Measurements from ENCODE around the gene SYT9.

SYT9 gene

DNA sequence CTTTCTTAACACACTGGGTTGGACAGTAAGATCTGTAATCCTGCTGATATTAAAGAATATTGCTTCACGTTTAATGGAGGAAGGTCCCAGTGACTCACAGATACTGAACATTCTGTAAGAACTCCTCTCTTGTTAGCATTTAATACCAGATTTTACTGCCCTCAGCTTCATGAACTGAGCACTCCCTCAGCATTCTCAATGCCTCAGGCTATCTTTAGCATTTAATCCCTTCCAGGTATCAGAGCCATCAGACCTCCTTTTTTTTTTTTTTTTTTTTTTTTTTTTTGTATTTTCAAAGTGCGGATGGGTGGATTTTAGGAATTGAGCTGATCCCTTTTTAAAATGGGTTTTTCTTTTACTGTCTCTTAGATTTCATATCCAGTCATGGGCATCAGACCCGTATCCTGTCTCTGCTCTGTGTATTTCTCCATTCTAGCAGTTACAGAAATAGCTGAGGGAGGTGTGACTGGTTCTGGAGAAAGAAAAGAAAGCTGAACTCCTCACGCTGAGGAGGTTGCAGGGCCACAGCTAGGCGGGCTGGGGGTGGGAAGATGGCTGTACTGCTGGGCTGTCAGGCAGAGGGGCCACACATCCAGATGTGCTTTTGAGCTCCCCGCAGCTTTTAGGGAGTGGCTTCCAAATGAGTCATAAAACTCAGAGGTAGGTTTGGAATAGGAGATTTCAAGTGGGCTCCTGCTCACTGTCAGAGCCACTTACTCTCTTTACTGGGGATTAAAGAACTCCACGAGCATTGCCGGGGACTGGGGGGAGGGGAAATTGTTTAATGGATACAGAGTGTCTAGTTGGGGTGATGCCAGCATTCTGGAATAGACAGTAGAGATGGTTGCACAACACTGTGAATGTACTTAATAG is 97.0 kb downstream of the SYT9 start:
- DNase-seq, result peak; percentile 53

DNA sequence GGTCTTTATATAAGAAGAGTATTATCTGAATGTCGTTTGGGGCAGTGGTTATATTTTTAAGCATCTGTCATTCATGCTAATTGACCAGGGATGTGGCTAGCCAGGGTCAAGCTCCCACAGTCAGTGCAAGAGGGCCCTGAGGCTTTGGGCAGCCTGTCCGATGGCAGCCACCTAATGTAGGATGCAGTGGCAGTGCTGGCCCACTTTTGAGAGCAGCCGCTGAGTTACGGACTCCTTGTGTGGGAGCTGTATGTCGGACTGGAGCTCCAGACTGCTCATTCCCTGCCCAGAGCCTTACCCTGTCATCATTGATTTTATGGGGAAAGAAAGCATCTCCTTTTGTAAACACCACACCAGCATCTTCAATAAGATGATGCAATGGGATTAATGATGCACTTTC is 99.5 kb downstream of the SYT9 start:
- no peak for DNase-seq

DNA sequence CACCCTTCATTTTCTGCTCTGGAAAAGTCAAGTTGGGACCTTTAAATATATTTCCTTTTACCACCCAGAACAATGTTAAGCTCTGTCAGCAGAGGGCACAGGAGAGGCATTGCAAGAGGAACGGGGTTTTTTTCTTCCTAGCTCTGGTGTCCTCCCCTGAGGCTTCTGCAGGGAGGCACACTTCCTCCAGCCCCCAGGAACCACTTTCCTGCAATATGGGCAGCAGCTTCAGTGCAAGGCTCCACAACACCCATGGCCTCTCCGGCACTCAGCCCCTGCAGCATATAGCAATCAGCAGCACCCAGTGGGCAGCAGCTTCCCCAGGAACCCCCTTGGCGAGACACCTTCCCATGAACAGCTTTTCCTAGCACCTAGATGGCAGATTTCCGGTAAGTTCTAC is 101.4 kb downstream of the SYT9 start:
- DNase-seq, result no peak

DNA sequence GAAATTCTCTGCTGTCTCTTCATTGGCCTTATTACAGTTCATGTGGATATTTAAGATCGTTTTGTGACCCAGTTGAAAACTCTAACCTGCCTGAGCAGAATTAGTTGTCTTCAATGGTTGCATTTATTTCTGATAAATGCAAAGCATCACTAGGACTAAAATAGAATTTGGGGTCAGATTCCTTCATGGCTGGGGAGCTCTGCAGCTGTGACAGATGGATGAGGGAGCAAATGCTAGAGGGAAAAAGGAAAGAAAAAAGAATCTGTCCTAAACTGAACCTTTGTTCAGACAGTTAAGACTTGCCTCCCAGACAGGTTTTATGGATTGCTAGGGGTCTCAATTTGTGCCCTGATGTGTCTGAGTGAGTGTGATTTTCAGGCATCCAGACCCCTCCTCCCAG is 113.0 kb downstream of the SYT9 start:
- DNase-seq, result no peak

DNA sequence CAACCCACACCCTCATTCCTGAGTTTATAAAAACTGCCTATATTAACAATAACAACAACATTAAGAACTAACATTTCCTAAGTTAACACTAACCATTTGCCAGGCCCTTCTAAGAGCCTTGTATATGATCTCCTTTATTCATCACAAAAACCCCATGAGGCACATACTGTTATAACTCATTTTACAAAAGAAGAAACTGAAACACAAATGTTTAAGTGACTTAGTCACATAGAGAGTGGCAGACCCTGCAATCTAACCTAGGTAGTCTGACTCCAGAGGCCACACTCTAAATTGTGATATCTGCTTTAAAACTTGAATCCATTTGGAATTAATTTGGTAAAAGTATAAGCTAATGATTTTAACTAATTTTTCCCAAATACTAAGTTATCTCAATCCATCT is 116.1 kb downstream of the SYT9 start:
- DNase-seq, result no peak

DNA sequence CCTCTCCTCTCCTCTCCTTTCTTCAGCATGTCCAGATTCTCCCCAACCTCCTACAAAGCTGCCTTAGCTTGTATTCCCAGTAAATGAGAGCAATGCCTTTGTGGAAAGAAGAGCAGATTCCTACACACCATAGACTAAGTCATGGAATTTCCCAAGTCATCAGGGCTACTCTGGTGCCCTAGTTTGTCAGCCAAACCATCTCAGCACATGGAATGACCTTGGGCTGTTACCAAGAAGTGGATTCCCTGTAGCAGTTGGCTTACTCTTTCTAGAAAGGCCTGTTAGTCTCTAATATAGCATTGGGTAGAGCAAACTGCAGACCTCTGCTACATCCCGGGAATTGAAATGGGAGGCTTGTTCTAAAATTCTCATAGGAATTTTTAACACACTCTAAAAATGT is 124.7 kb downstream of the SYT9 start:
- DNase-seq, result no peak

DNA sequence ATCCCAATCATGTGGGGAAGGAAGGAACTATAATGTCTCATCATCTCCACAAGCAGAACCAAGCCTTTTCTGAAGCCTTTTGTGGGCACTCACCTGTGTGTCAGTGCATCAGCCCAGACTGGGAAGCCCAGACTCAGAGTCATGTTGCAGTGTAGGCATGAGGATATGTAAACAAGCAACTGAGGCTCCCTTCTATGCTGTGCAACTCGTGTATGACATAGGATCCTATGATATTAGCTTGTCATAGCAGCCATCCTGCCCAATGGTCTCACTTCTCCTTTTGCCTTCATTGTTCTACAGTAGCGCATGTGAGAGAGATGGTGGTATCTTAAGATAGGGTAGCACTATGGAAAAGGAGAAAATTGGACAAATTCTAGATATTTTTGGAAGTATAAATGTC is 130.2 kb downstream of the SYT9 start:
- no peak for DNase-seq

DNA sequence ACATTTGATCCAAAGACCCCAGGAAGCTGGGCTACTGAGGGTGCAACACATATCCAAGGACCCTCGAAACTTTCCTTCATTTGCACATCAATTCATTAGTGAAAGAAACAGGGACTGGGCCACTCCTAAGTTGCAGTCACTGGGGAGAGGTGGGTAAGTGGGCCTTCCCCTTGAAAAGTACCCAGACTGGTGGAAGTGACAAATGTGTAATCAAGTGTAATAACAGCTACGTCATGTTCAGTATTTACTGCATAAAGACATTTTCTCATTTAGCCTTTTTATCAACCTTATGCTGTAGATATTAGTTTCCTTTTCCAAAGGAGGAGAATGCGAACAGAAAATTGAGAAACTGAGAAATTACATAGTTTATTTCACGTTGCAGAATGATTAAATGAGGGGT is 131.7 kb downstream of the SYT9 start:
- no peak for DNase-seq

DNA sequence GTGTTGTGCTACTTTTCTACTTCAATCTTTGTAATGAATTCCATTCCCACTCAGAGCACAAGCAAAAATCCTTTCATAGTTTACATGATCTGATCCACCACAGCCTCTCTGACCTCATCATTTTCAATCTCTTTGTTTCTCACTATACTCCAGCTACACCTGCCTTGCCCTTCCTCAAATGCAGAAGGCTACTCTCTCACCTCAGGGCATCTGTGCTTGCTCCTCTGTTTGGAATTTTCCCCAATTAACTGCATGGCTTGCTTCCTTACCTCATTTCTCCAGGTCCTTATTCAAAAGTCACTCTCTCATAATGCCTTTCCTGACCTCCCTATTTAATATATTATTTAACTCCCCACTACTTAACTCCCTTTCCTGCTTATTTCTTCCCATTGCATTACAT is 133.0 kb downstream of the SYT9 start:
- DNase-seq, result no peak

DNA sequence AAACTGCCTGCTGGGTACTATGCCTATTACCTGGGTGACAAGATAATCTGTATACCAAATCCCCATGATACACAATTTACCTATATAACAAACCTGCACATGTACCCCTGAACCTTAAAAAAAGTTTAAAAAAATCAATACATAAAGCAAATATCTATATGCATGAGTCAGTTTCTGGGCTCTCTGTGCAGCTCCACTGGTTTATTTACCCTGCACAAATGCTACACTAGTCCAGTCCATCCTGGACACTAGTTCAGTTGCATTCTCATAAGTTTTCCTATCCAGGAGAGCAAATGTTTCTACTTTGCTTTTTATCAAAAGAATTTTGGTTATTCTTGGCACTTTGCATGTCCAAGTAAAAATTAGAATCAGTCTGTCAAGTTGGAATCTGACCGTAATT is 133.8 kb downstream of the SYT9 start:
- DNase-seq, result no peak

DNA sequence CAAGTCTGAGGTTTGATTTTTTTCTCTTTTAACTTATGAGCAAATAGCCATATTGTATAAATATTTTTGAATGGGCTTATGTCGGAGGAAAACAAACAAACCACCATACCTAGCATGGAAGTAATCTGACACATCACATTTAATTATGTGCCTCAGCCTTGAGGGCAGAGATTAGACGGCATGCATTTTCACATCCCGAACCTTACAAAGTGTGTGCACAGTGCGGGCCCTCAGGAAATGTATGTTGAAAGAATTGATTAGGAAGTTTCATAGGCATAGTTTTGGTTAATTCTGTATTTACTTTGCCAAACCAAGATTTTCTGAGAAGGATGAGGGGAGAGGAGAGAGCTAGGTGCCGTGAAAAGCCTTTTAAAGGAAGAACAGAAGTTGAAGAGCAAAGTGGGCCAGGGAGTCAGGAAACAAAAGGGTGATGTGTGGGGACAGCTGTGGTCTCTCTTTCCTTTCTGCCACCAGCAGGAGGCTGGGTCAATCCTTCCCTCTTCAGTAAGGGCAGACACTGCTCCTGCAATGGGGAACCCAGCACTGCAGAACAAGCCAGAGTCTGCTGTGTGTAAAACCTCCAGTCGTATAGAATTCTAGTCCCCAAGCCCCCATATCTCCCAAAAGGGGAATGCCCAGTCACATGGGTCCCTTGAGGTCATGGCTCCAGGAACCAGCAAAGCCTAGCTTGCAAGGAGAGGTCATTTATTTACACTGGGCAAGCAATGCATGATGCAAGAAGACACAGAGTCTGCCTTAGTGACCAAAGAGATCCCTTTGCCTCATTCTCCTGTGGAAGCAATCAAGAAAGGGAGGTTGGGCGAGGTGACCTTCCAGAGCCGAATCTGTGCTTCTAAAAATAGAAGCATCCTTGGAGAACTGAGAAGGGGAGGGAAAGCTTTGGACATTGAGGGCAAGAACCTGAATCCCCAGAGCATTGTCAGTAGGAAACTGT is 162.5 kb downstream of the SYT9 start:
- DNase-seq, result no peak

DNA sequence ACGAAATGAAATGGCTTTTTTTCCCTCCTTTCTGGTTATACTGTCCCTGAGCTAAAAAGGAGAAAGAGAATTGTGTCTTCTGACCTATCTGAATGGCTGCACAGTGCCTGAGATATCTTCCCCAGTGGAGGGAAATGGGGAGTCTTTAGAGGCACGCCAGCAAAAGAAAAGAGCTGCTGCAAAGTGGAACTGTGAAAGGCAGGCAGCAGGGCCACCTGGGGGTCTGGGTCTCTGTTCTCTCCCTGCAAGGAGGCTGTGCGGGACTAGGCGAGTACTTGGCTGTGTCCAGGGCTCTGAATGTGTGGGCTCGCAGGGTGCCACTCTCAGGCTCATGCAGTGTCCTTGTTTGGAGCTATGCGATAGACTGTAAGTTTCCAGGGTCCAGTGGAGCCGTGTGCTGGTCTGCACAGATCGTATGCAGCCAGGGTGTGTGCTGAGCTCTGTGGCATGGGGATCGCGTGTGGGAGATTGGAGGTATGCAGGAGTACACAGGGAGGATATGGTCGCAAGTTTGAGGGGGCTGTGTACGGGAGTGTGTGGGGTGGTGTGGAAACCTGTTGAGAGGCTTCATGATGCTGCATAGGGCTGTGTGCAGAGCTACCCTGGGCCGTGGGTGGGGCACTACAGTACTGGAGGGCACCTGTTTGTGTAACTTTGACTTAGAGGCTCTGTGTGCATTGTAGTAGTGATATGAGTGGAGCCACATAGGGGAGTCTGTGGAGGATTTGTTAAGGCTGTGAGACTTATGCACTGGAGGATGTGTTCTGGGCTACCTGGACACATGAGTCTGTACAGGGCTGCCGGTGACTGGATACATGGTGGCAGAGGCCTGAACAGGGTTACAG is 163.5 kb downstream of the SYT9 start:
- no peak for DNase-seq

DNA sequence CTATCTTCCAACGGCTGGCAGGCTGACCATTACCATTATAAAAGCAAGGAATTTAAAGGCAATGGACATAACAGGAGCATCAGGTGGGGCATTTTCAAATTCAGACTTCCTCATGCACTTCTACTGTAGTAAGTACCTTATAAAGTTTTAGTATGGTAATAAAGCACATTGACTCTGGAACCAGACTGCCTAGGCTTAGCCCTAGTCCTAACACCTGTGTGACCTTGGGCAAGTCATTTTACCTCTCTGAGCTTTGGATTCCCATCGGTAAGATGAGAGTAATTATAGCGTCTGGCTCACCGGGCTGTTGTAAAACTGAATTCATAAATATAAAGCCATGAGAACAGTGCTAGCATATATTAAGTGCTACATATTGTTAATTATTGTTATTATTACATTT is 164.4 kb downstream of the SYT9 start:
- DNase-seq, result no peak

DNA sequence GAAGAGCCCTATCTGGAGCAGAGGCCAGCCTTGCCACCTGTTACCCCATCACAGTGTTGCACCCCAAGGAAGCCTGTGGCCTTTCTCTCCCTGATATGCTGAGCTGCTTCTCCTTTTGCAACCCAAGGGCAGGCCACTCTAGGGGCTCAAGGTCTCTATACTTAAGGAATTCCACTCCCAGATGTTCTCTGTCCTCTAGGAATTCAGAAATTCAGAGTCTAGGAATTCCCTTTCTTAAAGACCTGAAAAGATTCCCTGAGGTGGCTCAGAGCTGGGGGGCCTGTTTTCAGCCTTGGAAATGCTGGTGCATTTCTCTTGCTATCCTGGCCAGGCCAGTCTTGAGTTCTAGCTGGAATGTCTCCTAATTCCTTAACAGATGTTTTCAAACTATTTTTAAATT is 165.6 kb downstream of the SYT9 start:
- DNase-seq, result no peak

DNA sequence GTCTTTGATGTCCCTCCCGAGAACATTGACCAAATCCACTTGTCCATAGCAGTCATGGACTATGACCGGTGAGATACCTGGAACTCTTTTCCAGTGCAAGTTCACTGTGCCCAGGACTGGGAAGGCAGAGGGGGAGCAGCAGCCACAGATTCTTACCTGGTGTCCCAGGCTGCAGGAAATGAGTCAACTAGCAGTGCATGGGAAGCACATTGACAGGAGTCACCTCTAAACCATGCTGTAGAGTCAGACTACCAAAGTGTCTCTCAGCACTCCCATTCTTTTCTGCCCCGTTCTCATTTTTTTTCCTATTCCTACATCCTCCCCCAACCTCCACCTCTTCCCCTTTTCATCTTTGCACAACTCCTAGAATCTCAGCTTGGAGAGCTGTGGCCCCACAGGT is 166.4 kb downstream of the SYT9 start:
- no peak for DNase-seq

DNA sequence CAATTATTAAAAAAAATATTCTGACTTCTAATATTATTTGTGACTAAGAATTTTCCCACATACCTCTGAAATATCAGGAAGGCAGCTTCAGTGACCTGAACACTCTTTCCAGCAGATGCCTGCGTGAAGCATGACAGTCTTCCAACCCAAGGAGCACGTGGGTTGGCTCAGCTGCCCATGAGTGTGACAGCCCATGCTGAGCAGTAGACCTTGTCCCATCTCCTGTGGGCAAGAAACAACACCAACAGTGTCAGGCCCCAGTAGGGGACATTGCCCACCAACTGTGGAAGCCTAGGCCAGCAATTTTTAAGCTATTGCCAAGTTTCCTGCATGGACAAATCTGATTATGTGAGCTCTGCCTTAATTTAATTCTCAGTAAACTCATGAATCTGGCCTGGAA is 167.2 kb downstream of the SYT9 start:
- DNase-seq, result no peak

DNA sequence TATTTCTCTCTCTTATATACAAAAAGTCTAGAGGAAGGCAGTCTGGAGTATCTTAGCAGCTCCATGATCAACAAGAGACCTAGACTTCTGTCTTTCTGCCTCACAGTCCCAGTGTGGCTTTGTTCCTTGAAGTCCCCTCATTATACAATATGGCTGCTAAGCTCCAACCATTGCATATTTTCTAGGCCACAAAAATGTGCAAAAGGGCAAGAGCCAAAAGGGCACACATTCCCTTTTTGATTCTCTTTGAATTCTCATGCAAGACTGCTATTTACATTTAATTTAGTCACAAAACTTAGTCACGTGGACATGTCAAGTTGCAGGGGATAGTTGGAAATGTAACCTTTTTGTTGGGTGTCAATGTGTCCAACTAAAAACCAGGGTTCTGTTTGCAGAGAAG is 169.4 kb downstream of the SYT9 start:
- no peak for DNase-seq

DNA sequence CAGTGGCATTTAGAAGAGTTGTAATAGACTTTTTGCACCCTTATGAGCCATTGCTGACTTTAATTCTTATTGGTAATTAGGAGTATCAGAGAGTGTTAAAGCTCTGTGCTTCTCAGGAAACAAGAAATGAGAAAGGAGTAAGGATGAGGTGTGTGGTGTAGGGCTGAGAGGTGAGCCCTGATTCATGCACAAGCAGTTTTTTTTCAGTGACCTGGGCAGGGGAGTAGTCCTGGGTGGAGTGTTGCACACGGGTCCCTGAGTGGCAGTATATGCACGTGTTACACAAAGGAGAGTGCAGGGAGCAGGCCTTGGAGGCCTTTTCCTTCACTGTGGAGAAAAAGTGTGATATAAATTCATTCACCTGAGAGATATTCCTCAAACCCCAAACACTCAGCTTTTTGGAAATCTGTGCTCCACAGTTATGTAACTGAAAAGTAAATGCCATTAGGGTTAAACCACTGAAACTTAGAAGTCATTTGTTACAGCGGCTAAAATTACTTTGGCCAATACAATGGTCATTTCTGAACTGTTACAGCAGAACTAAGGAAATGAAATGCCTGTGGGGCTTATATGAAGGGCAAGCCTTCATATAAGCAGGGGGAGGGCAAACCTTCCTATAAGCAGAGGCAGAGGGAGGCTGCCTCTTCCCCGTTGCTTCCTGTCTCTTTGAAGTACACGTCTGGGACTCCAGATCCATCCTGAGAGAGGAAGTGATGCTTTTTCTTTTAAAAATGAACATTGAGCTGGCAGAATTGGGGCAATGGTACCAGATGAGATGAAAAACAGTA is 171.0 kb downstream of the SYT9 start:
- no peak for DNase-seq

DNA sequence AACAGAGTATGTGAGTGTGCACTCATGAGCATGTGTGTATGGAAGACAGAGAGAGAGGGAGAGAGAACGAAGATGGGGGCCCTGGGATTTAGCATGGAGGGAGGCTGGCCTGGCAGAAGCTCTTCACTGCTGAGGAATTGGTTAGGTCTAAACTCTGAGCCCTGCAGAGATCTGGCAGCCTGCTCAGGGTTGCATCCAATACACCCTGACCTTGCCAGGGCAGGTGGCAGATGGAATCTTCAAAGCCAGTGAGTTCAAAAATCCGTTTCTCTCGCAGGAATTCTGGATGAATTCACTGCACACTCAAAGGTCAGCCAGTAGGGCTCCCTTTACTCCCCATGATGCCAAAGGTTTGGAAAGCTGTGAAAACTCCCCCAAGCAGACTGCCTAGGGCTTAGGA is 172.2 kb downstream of the SYT9 start:
- no peak for DNase-seq

DNA sequence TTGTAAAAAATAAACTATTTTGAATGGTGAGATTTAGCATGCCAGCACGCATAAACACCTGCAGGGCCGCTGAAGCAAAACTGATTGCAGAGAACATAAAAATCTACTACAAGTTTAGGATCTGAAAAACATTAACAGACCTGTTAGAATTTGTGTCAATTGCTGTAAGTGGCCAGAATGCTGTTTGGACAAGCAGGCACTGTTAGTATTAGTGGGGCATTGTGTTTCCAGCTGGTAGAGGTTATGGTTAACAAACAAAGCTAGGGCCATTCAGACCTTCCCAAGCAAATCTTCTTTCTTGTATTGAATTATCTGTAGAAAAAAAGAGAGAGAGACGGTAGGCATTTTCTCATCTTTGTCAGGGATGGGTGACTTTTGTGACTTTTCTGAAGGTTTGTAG is 176.0 kb downstream of the SYT9 start:
- DNase-seq, result no peak

DNA sequence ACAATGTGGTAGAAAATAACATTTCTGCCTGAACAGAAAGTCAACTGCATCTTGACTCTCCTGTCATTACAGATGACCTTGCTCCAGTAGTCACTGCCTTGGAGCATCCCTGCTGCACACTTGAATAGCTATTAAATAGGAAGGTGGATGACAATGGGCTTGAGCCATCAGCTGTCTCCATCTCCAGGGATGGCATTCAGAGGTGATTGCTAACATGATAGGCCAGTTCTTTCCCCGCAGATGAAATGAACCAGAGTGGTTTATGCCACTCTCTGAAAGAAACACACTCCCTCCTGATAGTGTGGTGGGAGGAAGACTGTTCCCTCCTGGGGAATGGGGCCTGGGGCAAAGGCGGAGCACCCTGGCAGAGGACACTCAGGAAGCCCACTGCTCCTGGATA is 176.5 kb downstream of the SYT9 start:
- DNase-seq, result no peak

DNA sequence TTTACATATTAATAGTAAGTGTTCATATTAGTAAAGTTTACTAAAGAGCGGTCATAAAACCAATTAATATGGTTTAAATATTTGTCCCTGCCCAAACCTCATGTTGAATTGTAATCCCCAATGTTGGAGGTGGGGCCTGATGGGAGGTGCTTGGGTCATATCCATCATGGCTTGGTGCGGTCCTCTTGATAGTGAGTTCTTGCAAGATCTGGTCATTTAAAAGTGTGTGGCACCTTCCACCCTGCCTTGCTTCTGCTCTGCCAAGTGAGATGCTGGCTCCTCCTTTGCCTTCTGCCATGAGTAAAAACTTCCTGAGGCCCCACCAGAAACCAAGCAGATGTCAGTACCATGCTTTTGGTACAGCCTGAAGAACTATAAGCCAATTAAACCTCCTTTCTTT is 178.8 kb downstream of the SYT9 start:
- no peak for DNase-seq

Measured in DMS79 (cell line).